Umbilical cord (tissue), 2 donors: Measurements from ENCODE around the gene LBHD1. TPM values are rescaled to one million over a fixed set of nuclear protein-coding genes. Genes with fewer than 3 reads are reported as not detected.
"Not testable (repeated sequence)": the region's sequence is repeated elsewhere in the genome, so short reads cannot be mapped to it uniquely, and the experiment has no call there.

Experiments
- DNase-seq: peaks from one replicate; pipeline ENCODE4 v3.0.0-alpha.2; 2015; ENCODE audit warnings: low spot score
- total RNA-seq: library from RNA; depleted of rRNA; stranded (reverse); fragments of >200 nt; gene quantifications from one replicate; pipeline ENCODE4 v1.2.3, GENCODE V29; 2014; ENCODE audit warnings: low replicate concordance; ENCODE audit not compliant: insufficient read depth

The LBHD1 gene
- total RNA-seq, 1 donor from 2014 or later, result 0.72 TPM

GRCh38 chr11:62694455-62695167, 22.5 kb upstream of the LBHD1 start:
- peak; percentile 75 for DNase-seq

- not testable (repeated sequence) for DNase-seq
Measured at GRCh38 chr11:62693624-62694023, 21.6 kb upstream of the LBHD1 start.

DNA sequence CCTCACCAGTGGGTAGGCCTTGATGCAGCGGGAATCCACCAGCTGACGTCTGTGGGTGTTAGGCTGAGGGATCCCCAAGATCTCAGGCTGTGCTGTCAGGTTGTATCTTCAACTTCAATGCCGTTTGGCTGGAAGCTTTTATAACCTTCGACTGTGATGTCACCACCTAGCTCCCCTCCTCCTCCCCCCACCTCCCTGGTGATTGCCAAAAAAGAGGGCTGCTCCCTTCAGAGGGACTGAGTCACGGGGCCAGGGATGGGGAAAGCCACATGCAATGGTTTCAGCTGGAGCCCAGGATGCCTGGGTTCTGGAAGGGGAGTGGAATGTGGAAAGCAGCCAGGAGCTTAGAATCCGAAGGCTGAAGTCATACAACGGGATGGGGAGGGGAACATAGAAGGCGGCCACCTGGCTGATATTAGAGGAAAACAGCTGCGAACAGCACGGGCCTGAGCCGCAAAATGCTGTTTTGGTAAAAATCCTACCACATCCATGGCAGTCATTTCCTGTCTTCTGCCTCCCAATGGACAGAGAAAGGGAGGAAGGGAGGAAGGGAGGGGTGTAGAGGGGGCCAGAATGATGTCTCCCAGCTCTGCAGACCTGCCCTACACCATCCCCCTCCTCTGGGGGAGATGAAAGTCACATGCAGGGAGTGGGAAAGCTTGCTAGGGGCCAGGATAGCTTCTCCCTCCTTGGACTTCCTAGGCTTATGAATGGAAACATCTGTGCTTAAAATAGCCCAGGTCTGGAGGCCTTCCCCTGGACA, 17.5 kb upstream of the LBHD1 start, which contains the start of gene LRRN4CL:
Gene LRRN4CL, minus strand, starts transcription at position 110 of the 763 bp plus-strand sequence. CDS start 1,022 bp downstream, outside the sequence.
- DNase-seq, result peak; percentile 90

GRCh38 chr11:62688491-62688890, 16.4 kb upstream of the LBHD1 start:
- DNase-seq, result peak; percentile 49

GRCh38 chr11:62687508-62688396, 15.7 kb upstream of the LBHD1 start:
- no peak for DNase-seq

- DNase-seq, result no peak
Measured at GRCh38 chr11:62682518-62682917, 10.5 kb upstream of the LBHD1 start.

GRCh38 chr11:62680825-62681240, 8.8 kb upstream of the LBHD1 start:
- peak; percentile 82 for DNase-seq

DNA sequence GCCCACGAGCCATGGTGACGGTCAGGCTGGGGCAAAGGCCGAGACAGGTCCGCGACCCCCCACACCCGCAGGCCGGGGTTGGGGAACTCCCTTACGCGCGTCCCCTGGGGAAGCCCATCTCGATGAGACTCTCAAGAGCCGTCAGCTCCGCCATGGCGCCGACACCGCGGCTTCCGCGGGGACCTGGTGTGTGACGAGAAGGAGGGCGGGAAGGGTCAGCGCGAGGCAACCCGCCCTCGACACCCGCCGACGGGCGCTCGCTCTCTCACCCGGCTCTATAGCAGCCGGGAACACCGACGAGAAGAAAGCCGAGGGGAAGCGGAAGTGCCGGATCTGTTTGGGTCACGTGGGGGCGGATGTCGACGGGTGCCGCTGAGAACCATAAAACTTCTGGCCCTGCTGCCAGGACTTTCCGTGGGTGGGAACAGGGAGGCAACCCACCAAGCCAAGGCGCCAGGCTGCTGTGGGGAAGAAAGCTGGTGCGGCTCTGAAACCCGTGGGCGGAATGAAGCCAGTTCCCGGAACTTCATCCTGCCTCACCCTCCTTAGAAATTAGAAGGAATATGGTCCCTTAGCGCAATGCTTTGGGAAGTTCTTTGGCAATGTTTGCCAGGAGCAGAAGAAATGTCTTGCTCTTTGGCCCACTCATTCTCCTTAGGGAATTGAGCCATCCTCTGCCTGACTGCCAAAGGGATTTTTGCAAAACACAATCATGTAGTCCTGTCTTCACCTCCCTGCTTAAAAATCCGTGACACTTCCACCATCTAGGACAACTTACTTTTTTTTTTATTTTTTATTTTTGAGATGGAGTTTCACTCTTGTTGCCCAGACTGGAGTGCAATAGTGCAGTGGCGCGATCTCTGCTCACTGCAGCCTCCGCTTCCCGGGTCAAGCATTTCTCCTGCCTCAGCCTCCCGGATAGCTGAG, 7.0 kb upstream of the LBHD1 start, which contains the start of gene UBXN1:
Gene UBXN1, minus strand, starts transcription at position 304 of the 927 bp plus-strand sequence. Its CDS starts 150 bp downstream, at position 154.
- peak; percentile 93 for DNase-seq

DNA sequence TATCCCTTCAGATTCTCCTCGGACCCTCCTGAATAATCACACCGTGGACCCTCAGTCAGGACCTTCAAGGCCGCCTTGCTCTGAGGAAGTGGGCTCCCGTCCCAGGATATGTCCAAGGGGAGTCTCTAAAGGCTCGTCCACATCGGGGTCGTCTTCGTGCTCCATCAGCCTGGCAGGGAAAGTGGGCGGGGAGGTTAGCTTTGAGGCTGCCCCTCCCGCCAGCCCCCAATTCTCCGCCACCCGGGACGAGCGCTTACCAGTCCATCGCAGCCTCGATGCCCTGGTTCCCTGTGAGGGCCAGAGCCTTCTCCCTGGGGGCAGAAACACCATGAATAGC, 6.3 kb upstream of the LBHD1 start:
- DNase-seq, result no peak

DNA sequence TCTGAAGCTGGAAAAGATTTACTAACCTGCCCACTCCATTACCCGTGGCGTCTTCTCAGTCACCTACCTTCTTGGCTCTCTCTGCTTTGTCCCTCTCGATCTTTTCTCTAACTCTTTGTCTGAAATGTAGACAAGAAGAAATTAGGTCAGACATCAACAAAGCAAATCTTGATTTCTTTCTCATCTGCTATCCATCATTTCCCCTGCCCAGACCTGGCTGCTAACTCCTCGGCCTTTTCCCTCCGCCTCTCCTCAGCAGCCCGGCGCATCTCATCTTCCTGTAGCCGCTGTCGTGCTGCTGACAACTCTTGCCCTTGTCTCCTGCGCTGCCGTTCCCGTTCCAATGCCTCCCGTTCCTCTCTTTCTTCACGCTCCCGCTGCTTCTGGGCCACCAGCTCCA, 5.6 kb upstream of the LBHD1 start:
- no peak for DNase-seq

GRCh38 chr11:62677156-62677555, 5.1 kb upstream of the LBHD1 start:
- no peak for DNase-seq

GRCh38 chr11:62676698-62677097, 4.6 kb upstream of the LBHD1 start:
- no peak for DNase-seq

GRCh38 chr11:62675415-62675814, 3.3 kb upstream of the LBHD1 start:
- DNase-seq, result not testable (repeated sequence)

DNA sequence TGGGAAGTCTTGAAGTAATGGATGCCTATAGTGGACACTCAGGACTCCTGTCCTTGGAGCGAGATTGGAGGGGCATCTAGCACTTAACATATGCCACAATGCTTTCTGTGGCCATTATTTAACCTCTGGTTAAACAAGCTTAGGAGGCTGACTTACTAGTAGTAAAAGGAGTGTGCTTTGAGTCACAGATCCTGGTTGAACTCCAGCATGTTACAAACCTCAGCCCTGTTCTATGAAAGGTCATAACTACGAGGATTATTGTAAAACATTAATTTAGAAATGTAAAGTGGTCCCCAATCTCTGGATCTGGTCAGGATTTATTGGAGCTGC, 1.1 kb upstream of the LBHD1 start:
- no peak for DNase-seq

- DNase-seq, result no peak
Measured at GRCh38 chr11:62671236-62671607, 845 bp downstream of the LBHD1 start.

DNA sequence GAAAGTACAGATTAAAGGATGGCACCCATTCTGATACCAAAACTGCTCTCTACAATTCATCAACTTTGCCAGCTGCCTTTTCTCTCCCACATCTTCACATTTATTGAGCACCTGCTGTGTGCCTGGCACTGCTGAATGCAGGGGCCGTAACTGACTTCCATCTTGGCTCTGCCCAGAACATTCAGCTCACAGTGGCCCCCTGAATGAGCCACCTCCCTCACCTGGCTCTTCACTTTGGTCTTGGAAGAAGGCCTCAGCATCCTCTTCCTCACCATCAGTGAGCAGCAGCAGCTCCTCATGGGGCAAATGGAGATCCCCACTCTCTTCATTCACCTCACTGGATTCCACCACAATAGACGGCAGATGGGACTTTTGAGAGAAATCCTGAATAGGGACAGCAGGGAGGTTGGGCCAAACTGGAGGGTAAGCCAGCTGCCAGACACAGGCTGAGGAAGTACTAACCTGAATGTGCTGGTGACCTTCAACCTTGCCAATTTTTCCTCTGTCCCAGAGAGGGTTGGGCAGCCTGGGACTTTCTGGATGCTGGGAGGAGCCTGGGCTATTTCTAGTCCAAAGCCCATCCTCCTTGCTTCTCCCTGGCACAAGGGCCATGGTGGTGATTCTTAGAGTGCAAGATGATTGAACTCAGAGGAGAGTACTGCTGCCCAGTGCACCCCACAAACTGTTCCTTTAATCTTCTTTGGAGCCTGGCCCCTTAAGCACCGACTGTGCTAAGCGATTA, 2.5 kb downstream of the LBHD1 start:
- no peak for DNase-seq

GRCh38 chr11:62667460-62667859, 4.6 kb downstream of the LBHD1 start:
- no peak for DNase-seq

- DNase-seq, result no peak
Measured at GRCh38 chr11:62666259-62666926, 5.7 kb downstream of the LBHD1 start.

- DNase-seq, result peak; percentile 74
Measured at GRCh38 chr11:62665599-62666258, 6.3 kb downstream of the LBHD1 start.
